Activated B cell treated with CpG ODN at 0.5 μM for 24 hours (primary cell): ENCODE results near the gene CRELD2. TPM values are rescaled to one million over a fixed set of nuclear protein-coding genes. Genes with fewer than 3 reads are reported as not detected.

Source experiments
- ATAC-seq: fragments of 200-7000 bp; cut with Tn5 transposase; one replicate; pipeline ENCODE4 v1.10.0; 2021; ENCODE audit warnings: low read depth, mild to moderate bottlenecking, moderate library complexity
- CTCF ChIA-PET: fragments of 350-600 bp; sonication (Branson Sonifier 250); formaldehyde crosslinking; loops from one replicate; lab custom pipeline; 2021; ENCODE audit warnings: antibody characterized with exemption; lab: Charles Lee
- POLR2A ChIA-PET: fragments of 350-600 bp; sonication (Branson Sonifier 250); formaldehyde crosslinking; loops from one replicate; lab custom pipeline; 2021; ENCODE audit warnings: antibody characterized with exemption; lab: Charles Lee
- DNase-seq: peaks from one replicate; pipeline ENCODE4 v3.0.0; 2022
- H3K27ac Mint-ChIP-seq: one replicate; pipeline ENCODE4 v1.8.0; 2020; ENCODE audit warnings: mixed read lengths
- H3K27me3 Mint-ChIP-seq: one replicate; pipeline ENCODE4 v1.8.0; 2021; ENCODE audit warnings: mixed read lengths
- H3K36me3 Mint-ChIP-seq: one replicate; pipeline ENCODE4 v1.8.0; 2021; ENCODE audit warnings: low read depth, mixed read lengths
- H3K4me1 Mint-ChIP-seq: one replicate; pipeline ENCODE4 v1.8.0; 2021; ENCODE audit warnings: mixed read lengths
- H3K4me3 Mint-ChIP-seq: one replicate; pipeline ENCODE4 v1.8.0; 2020; ENCODE audit warnings: mild to moderate bottlenecking, mixed read lengths
- H3K9me3 Mint-ChIP-seq: one replicate; pipeline ENCODE4 v1.8.0; 2020; ENCODE audit warnings: mixed read lengths
- CTCF ChIP-seq: fragments of 200-600 bp; IDR thresholded peaks from one replicate; pipeline ENCODE4 v1.8.0; 2022; ENCODE audit warnings: antibody characterized with exemption, mild to moderate bottlenecking
- intact Hi-C: fragments of 100-400 bp; cut with micrococcal nuclease; formaldehyde crosslinking; loops from one replicate; pipeline ENCODE4 v1.15.1; 2024
- total RNA-seq: library from RNA; stranded (reverse); gene quantifications from 2 replicates; pipeline ENCODE4 v1.2.3, GENCODE V29; 2022

CRELD2 gene
- total RNA-seq, 1 donor from 2014 or later: 44.5 TPM

- TF ChIP-seq CTCF: no peak
- no peaks in the 10 kb centered on the region for H3K9me3 Mint-ChIP-seq
- ATAC-seq: no peak
- CTCF ChIA-PET: no interaction called here
- no peak overlapping the region for H3K4me3 Mint-ChIP-seq
- no peaks in the 10 kb centered on the region for H3K27me3 Mint-ChIP-seq
- DNase-seq: no peak
- H3K27ac Mint-ChIP-seq: no peak overlapping the region
- intact Hi-C loops: no loop called here
- H3K36me3 Mint-ChIP-seq: no peaks in the 10 kb centered on the region
- peaks cover 6% of the 10 kb centered on the region for H3K4me1 Mint-ChIP-seq
- POLR2A ChIA-PET: interaction anchor here (18.9 kb wide), 1 partner anchor 17 kb away, joined by 828 read pairs; no protein-coding TSS in a partner anchor
These were observed 35.9 kb downstream of the CRELD2 start for GRCh38 chr22:49954354-49954753.

GRCh38 chr22:49954991-49955580 is 36.7 kb downstream of the CRELD2 start:
- ATAC-seq: no peak
- H3K4me1 Mint-ChIP-seq: peaks cover 11% of the 10 kb centered on the region
- ChIA-PET POLR2A (interaction anchor here (18.9 kb wide), 1 partner anchor 18 kb away, joined by 828 read pairs; no protein-coding TSS in a partner anchor), CTCF (no interaction called here)
- no peak overlapping the region for H3K4me3 Mint-ChIP-seq
- TF ChIP-seq CTCF: no peak
- no peak overlapping the region for H3K27ac Mint-ChIP-seq
- no peaks in the 10 kb centered on the region for H3K9me3 Mint-ChIP-seq
- intact Hi-C loops: no loop called here
- no peaks in the 10 kb centered on the region for H3K36me3 Mint-ChIP-seq
- H3K27me3 Mint-ChIP-seq: no peaks in the 10 kb centered on the region
- no peak for DNase-seq

- H3K9me3 Mint-ChIP-seq: no peaks in the 10 kb centered on the region
- no peaks in the 10 kb centered on the region for H3K27me3 Mint-ChIP-seq
- ChIA-PET POLR2A (interaction anchor here (1.0 to 18.9 kb wide), 2 partner anchors 9 to 19 kb away, joined by 4 to 828 read pairs; no protein-coding TSS in a partner anchor), CTCF (interaction anchor here (1.0 kb wide), 1 partner anchor 25 kb away, joined by 3 read pairs; no protein-coding TSS in a partner anchor)
- H3K4me1 Mint-ChIP-seq: peaks cover 11% of the 10 kb centered on the region
- intact Hi-C loops: no loop called here
- ATAC-seq: no peak
- DNase-seq: no peak
- no peak overlapping the region for H3K4me3 Mint-ChIP-seq
- TF ChIP-seq CTCF: no peak
- H3K27ac Mint-ChIP-seq: no peak overlapping the region
- no peaks in the 10 kb centered on the region for H3K36me3 Mint-ChIP-seq
These were observed 37.4 kb downstream of the CRELD2 start for GRCh38 chr22:49955581-49956417.

GRCh38 chr22:49956418-49956770 is 38.0 kb downstream of the CRELD2 start:
- Mint-ChIP-seq H3K27me3 (no peaks in the 10 kb centered on the region), H3K4me3 (no peak overlapping the region), H3K4me1 (peaks cover 11% of the 10 kb centered on the region), H3K36me3 (peaks cover under 1% of the 10 kb centered on the region), H3K27ac (no peak overlapping the region), H3K9me3 (no peaks in the 10 kb centered on the region)
- DNase-seq: no peak
- POLR2A ChIA-PET: interaction anchor here (1.0 to 18.9 kb wide), 2 partner anchors 10 to 19 kb away, joined by 4 to 828 read pairs; no protein-coding TSS in a partner anchor
- ATAC-seq: no peak
- CTCF ChIA-PET: interaction anchor here (1.0 kb wide), 1 partner anchor 25 kb away, joined by 3 read pairs; no protein-coding TSS in a partner anchor
- intact Hi-C loops: no loop called here
- TF ChIP-seq CTCF: no peak
